GM12801 (cell line): ENCODE measurements around the gene STAC2.

ENCODE experiments used
- TF ChIP-seq, protein P1 (sequence below): IDR thresholded peaks from one replicate; pipeline ENCODE4 v1.5.1; 2011; ENCODE audit warnings: control low read depth; ENCODE audit not compliant: insufficient read length; ENCODE audit errors: extremely low read depth

Gene STAC2

DNA sequence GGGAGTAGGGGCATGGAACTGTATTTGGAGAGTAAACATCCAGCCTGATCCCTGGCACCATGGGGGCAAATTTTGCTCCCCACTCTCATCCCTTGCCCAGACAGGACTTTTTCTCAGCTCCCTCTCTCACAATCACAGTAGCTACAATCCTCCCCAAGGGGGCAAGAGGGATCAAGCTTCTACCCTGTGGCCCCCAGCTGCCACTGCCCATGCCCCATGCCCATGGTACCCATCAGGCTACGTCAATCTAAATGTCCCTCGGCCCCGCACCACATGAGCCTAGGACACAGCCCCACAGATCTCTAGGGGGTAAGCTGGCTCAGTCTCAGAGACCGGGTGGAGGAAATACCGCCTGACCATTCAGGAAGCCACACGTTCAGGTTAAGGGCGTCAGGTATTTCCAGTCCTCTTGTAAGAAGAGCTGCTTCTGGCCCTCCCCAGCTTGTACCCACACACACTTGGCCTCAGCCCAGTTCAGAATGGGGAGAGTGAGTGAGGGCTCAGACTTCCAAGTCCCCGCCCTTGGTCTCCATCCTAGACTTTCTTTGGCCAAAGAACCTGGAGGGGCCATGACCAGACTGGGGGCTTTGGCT is 30.1 kb downstream of the STAC2 start:
- TF ChIP-seq, protein P1, sequence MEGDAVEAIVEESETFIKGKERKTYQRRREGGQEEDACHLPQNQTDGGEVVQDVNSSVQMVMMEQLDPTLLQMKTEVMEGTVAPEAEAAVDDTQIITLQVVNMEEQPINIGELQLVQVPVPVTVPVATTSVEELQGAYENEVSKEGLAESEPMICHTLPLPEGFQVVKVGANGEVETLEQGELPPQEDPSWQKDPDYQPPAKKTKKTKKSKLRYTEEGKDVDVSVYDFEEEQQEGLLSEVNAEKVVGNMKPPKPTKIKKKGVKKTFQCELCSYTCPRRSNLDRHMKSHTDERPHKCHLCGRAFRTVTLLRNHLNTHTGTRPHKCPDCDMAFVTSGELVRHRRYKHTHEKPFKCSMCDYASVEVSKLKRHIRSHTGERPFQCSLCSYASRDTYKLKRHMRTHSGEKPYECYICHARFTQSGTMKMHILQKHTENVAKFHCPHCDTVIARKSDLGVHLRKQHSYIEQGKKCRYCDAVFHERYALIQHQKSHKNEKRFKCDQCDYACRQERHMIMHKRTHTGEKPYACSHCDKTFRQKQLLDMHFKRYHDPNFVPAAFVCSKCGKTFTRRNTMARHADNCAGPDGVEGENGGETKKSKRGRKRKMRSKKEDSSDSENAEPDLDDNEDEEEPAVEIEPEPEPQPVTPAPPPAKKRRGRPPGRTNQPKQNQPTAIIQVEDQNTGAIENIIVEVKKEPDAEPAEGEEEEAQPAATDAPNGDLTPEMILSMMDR, result no peak

DNA sequence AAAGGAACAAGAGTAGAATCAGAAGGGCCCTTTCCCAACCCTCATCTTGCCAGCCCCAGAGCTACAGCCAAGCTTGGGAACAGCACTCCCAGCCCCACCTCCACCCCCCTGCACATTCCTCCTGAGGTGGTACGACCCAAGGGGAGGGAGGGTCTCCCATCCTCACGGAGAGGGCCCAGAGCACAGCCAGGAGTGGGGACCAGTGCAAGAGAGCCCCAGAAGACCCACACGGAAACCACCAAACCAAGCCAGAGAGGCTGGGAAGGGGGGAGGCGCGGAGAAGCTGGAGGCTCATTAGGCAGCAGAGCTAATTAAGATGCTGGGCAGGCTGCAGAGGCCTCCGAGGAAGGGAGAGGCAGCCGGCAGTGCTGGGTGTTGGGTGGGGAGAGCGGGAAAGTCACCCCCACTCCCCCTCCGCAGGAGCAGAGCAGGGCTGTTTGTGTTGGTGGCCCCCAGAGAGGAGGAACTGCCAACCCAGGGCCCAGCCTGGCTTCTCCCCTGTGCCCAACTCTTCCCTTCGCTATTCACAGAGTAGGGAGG is 30.7 kb downstream of the STAC2 start:
- TF ChIP-seq, protein P1, result no peak

DNA sequence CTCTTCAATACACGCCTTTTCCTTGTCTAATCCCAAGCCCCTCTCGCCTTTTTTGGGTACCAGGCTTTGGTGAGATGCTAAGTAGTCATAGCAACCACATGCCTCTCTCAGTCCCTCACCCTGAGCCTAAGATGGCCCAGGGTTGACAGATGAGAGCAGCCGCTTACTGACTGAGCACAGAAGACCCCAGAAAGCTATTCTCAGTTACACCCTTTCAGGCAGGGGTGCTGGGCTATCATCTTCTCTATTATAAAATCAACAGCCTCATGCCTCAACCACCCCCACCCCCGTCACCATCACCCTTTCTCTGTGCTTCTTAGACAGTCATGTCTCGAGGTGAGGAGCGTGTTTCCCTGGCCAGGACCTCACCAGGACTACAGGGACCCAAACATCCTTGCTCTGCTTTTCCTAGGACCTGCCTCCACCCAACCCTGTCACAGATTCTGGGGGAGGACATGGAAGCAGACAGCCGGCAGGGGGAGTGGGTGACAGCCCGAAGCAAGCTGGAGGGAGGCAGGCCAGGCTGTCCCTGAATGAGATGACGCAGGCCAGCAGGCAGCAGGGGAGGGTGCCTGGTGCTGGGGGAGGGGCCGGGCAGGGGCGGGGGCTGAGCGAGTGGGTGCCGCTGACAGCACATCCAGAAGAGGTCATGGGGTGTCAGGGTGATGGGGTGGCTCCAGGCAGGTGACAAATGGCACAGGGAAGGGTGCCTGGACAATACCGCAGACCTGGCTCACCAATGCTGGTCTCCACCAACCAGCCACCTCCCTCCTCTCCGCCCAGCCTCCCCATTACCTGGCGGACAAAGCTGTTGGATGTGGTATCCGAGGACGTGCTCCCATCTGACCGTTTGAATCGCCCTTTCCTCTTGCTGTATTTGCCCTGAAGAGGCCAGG is 31.4 kb downstream of the STAC2 start:
- TF ChIP-seq, protein P1, result no peak

DNA sequence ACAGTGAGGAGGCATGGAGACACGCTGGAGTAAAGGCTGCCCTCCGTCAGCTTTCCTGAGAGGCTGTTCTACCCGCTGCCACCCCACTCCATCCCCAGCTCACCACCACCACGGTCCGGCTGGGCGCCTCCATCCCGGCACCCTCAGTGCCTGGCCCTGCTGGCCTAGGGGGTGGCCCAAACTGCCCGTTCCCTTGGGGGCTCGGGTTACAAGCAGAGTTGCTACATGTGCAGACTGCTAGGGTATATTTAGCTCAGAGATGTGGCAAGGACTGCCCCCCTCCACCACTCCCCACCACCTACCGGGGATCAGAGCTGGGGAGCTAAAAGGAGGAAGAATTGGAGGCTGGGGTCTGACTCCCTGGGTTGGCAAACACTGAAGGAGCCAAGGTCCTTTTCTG is 32.4 kb downstream of the STAC2 start:
- TF ChIP-seq, protein P1, result no peak

- TF ChIP-seq, protein P1, result no peak
These were observed 32.8 kb downstream of the STAC2 start for GRCh38 chr17:39192901-39193300.

DNA sequence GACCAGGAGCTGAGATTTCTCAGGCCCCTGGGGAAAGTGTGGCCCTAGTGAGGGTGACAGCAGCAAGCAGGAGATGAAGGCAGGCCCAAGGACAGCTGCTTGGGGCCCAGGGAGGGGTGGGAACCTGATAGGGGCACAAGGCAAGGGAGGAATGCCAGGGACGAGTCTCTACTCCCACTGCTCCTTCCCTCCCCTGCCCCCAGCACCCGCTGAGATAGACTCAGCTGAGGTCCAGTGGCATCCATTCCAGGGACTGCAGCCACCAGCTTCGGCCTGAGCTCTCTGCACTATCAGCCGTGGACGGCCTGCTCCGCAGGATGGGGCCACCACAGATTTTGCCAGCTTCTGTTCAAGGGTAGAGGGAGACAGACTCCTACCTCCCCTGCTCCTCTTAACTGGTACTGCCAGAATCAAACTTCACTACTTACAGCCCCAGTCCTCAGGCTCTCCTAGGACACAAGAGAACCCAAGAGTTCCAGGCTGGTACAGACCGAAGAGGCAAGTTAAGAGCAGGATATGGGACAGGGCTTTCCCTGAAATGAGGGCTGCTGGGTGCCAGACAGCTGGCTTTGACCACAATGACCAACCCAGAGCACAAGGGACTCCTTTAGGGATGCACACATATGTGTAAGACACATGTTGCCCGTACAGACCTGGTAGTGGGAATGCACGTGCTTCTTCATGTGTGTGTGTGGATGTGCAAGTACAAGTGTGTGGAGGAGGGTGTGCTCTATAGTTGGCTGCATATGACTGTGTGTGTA is 33.8 kb downstream of the STAC2 start:
- TF ChIP-seq, protein P1, result no peak
